Calu3 (cell line): ENCODE data around the gene PPM1H. TPM values are rescaled to one million over a fixed set of nuclear protein-coding genes. Genes with fewer than 3 reads are reported as not detected.
"Not testable (repeated sequence)": the region's sequence is repeated elsewhere in the genome, so short reads cannot be mapped to it uniquely, and the experiment has no call there.

Source experiments
- BruUV-seq: library from RNA; stranded (reverse); fragments of 400-500 nt; replicated peaks from 2 replicates; lab custom pipeline; 2021; lab: Mats Ljungman, UMichigan
- CTCF ChIA-PET: fragments of 300-600 bp; sonication (Branson Sonifier 250); formaldehyde crosslinking; loops from one replicate; lab custom pipeline; 2022; ENCODE audit warnings: antibody characterized with exemption; lab: Charles Lee
- DNase-seq: peaks from one replicate; pipeline ENCODE4 v3.0.0; 2022
- H3K27ac Mint-ChIP-seq: one replicate; pipeline ENCODE4 v1.8.0; 2022; ENCODE audit warnings: mixed read lengths; ENCODE audit not compliant: unreplicated experiment
- H3K27me3 Mint-ChIP-seq: one replicate; pipeline ENCODE4 v1.8.0; 2022; ENCODE audit warnings: mixed read lengths; ENCODE audit not compliant: unreplicated experiment
- H3K36me3 Mint-ChIP-seq: one replicate; pipeline ENCODE4 v1.8.0; 2022; ENCODE audit warnings: mild to moderate bottlenecking, moderate library complexity, mixed read lengths; ENCODE audit not compliant: insufficient read depth, unreplicated experiment
- H3K4me1 Mint-ChIP-seq: one replicate; pipeline ENCODE4 v1.8.0; 2022; ENCODE audit warnings: mild to moderate bottlenecking, low read depth, mixed read lengths; ENCODE audit not compliant: unreplicated experiment
- H3K4me3 Mint-ChIP-seq: one replicate; pipeline ENCODE4 v1.8.0; 2022; ENCODE audit warnings: mild to moderate bottlenecking, low read depth, moderate library complexity, mixed read lengths; ENCODE audit not compliant: unreplicated experiment
- H3K9me3 Mint-ChIP-seq: one replicate; pipeline ENCODE4 v1.8.0; 2022; ENCODE audit warnings: low read depth, mixed read lengths; ENCODE audit not compliant: unreplicated experiment
- CTCF ChIP-seq: fragments of 200-600 bp; IDR thresholded peaks from one replicate; pipeline ENCODE4 v1.8.0; 2022; ENCODE audit warnings: antibody characterized with exemption; ENCODE audit not compliant: unreplicated experiment
- intact Hi-C: fragments of 100-400 bp; cut with micrococcal nuclease; formaldehyde crosslinking; loops from one replicate; pipeline ENCODE4 v1.10.0; 2022; ENCODE audit not compliant: unreplicated experiment
- total RNA-seq: library from RNA; stranded (reverse); gene quantifications from 2 replicates; pipeline ENCODE4 v1.2.3, GENCODE V29; 2022

Gene PPM1H
- total RNA-seq, 1 experiment from 2014 or later: 36.7 TPM

- H3K4me1 Mint-ChIP-seq: peaks cover 13% of the 10 kb centered on the region
- no peak overlapping the region for H3K27ac Mint-ChIP-seq
- H3K27me3 Mint-ChIP-seq: no peaks in the 10 kb centered on the region
- H3K9me3 Mint-ChIP-seq: no peaks in the 10 kb centered on the region
- CTCF ChIA-PET: no interaction called here
- no peak for DNase-seq
- H3K36me3 Mint-ChIP-seq: no peaks in the 10 kb centered on the region
- no peak overlapping the region for H3K4me3 Mint-ChIP-seq
- intact Hi-C loops: no loop called here
- no TSS peak for BruUV-seq
- no peak for TF ChIP-seq CTCF
These were observed 48.2 kb downstream of the PPM1H start for GRCh38 chr12:62886796-62887195.

- Mint-ChIP-seq H3K36me3 (no peaks in the 10 kb centered on the region), H3K9me3 (no peaks in the 10 kb centered on the region), H3K27ac (no peak overlapping the region), H3K4me1 (peaks cover 16% of the 10 kb centered on the region), H3K4me3 (no peak overlapping the region), H3K27me3 (no peaks in the 10 kb centered on the region)
- no TSS peak for BruUV-seq
- CTCF ChIA-PET: no interaction called here
- TF ChIP-seq CTCF: no peak
- intact Hi-C loops: no loop called here
- DNase-seq: no peak
These were observed 49.7 kb downstream of the PPM1H start for GRCh38 chr12:62885242-62885641.

GRCh38 chr12:62884832-62885231, 50.1 kb downstream of the PPM1H start:
- intact Hi-C loops, BruUV-seq, H3K27me3 Mint-ChIP-seq, DNase-seq, H3K9me3 Mint-ChIP-seq, CTCF ChIA-PET, H3K27ac Mint-ChIP-seq, H3K4me3 Mint-ChIP-seq, H3K36me3 Mint-ChIP-seq: not testable (repeated sequence)
- peaks cover 17% of the 10 kb centered on the region for H3K4me1 Mint-ChIP-seq

- no TSS peak for BruUV-seq
- DNase-seq: no peak
- no peak for TF ChIP-seq CTCF
- CTCF ChIA-PET: interaction anchor here (0.6 to 1.1 kb wide), 2 partner anchors 51 to 336 kb away, joined by 3 read pairs; no protein-coding TSS in a partner anchor
- Mint-ChIP-seq H3K27me3 (no peaks in the 10 kb centered on the region), H3K9me3 (no peaks in the 10 kb centered on the region), H3K4me3 (no peak overlapping the region), H3K4me1 (peaks cover 17% of the 10 kb centered on the region), H3K27ac (no peak overlapping the region), H3K36me3 (no peaks in the 10 kb centered on the region)
- intact Hi-C loops: no loop called here
These were observed 52.3 kb downstream of the PPM1H start for GRCh38 chr12:62882696-62883095.

GRCh38 chr12:62882140-62882539, 52.8 kb downstream of the PPM1H start:
- CTCF ChIA-PET: interaction anchor here (0.6 kb wide), 1 partner anchor 336 kb away, joined by 3 read pairs; no protein-coding TSS in a partner anchor
- Mint-ChIP-seq H3K4me3 (no peak overlapping the region), H3K9me3 (no peaks in the 10 kb centered on the region), H3K27ac (no peak overlapping the region), H3K27me3 (no peaks in the 10 kb centered on the region), H3K4me1 (peaks cover 17% of the 10 kb centered on the region), H3K36me3 (no peaks in the 10 kb centered on the region)
- intact Hi-C loops: no loop called here
- TF ChIP-seq CTCF: no peak
- no peak for DNase-seq
- BruUV-seq: no TSS peak
